ENCODE results near the gene ZNF684.

Gene ZNF684

GRCh38 chr1:40575336-40575735, 43.9 kb downstream of the ZNF684 start:
- no peak for DNase-seq

- DNase-seq: no peak
Measured at GRCh38 chr1:40582116-40582515, 50.7 kb downstream of the ZNF684 start.

GRCh38 chr1:40583980-40584379, 52.5 kb downstream of the ZNF684 start:
- DNase-seq: no peak

- no peak for DNase-seq
Measured at GRCh38 chr1:40588586-40588985, 57.1 kb downstream of the ZNF684 start.

- peak; percentile 29 for DNase-seq
Measured at GRCh38 chr1:40592107-40592803, 60.8 kb downstream of the ZNF684 start.

GRCh38 chr1:40593449-40594186, 62.2 kb downstream of the ZNF684 start:
- no peak for DNase-seq

GRCh38 chr1:40594187-40594531, 62.7 kb downstream of the ZNF684 start:
- DNase-seq: no peak

GRCh38 chr1:40595623-40596022, 64.2 kb downstream of the ZNF684 start:
- no peak for DNase-seq

Data from EL (cell line).